Ishikawa (cell line): ENCODE data around the gene PEPD.

Experiments
- CEBPB ChIP-seq: IDR thresholded peaks from 2 replicates; pipeline ENCODE4 v1.6.1; 2012
- CREB1 ChIP-seq: IDR thresholded peaks from 2 replicates; pipeline ENCODE4 v1.6.1; 2012; ENCODE audit warnings: low read depth
- EGR1 ChIP-seq: IDR thresholded peaks from 2 replicates; pipeline ENCODE4 v1.6.1; 2012
- EP300 ChIP-seq: IDR thresholded peaks from 2 replicates; pipeline ENCODE4 v1.6.1; 2012; ENCODE audit warnings: borderline replicate concordance
- MAX ChIP-seq: IDR thresholded peaks from 2 replicates; pipeline ENCODE4 v1.6.1; 2012
- RAD21 ChIP-seq: IDR thresholded peaks from 2 replicates; pipeline ENCODE4 v1.6.1; 2012; ENCODE audit warnings: low read depth
- REST ChIP-seq: IDR thresholded peaks from 2 replicates; pipeline ENCODE4 v1.6.1; 2012; ENCODE audit warnings: low read depth, mild to moderate bottlenecking
- TCF12 ChIP-seq: IDR thresholded peaks from 2 replicates; pipeline ENCODE4 v1.6.1; 2012; ENCODE audit warnings: low read depth
- TEAD4 ChIP-seq: IDR thresholded peaks from 2 replicates; pipeline ENCODE4 v1.6.1; 2012
- YY1 ChIP-seq: IDR thresholded peaks from 2 replicates; pipeline ENCODE4 v1.6.1; 2012; ENCODE audit warnings: low read depth
- ZBTB7A ChIP-seq: IDR thresholded peaks from 2 replicates; pipeline ENCODE4 v1.6.1; 2012; ENCODE audit warnings: low read depth

GRCh38 chr19:33500991-33501390, 20.6 kb downstream of the PEPD start:
- TF ChIP-seq EP300 (no peak), RAD21 (no peak), TCF12 (no peak), REST (no peak), CREB1 (no peak), ZBTB7A (no peak), MAX (no peak), CEBPB (no peak), EGR1 (no peak), YY1 (no peak), TEAD4 (no peak)
